ENCODE measurements around the gene ITPA. TPM values are rescaled to one million over a fixed set of nuclear protein-coding genes. Genes with fewer than 3 reads are reported as not detected.

Gene ITPA
- total and polyA plus RNA-seq, 2 donors = 17.0 to 40.8 TPM

Other genes with a start within 250 kb of the ITPA start
- gene GNRH2, start 165.9 kb upstream of the ITPA start, total RNA-seq = not detected
- not detected for gene GNRH2, start 165.9 kb upstream of the ITPA start, polyA plus RNA-seq
- 18.3 TPM for gene MRPS26, start 163.4 kb upstream of the ITPA start, total RNA-seq
- 97.4 TPM for gene MRPS26, start 163.4 kb upstream of the ITPA start, polyA plus RNA-seq
- gene OXT, start 137.9 kb upstream of the ITPA start, total RNA-seq = not detected
- 0.48 TPM for gene OXT, start 137.9 kb upstream of the ITPA start, polyA plus RNA-seq
- not detected for gene AVP, start 124.8 kb upstream of the ITPA start, total RNA-seq
- gene AVP, start 124.8 kb upstream of the ITPA start, polyA plus RNA-seq = not detected
- 12.4 TPM for gene FASTKD5, start 49.6 kb upstream of the ITPA start, total RNA-seq
- 11.5 TPM for gene FASTKD5, start 49.6 kb upstream of the ITPA start, polyA plus RNA-seq
- 3.2 TPM for gene UBOX5, start 49.6 kb upstream of the ITPA start, total RNA-seq
- 7.5 TPM for gene UBOX5, start 49.6 kb upstream of the ITPA start, polyA plus RNA-seq
- gene LZTS3, start 35.9 kb upstream of the ITPA start, total RNA-seq = 3.1 TPM
- gene LZTS3, start 35.9 kb upstream of the ITPA start, polyA plus RNA-seq = 10.4 TPM
- 14.8 TPM for gene DDRGK1, start 4.8 kb upstream of the ITPA start, total RNA-seq
- gene DDRGK1, start 4.8 kb upstream of the ITPA start, polyA plus RNA-seq = 76.3 TPM
- gene SLC4A11, start 29.7 kb downstream of the ITPA start, total RNA-seq = 0.37 TPM
- gene SLC4A11, start 29.7 kb downstream of the ITPA start, polyA plus RNA-seq = 1.8 TPM
- 28.1 TPM for gene DNAAF9, start 198.2 kb downstream of the ITPA start, total RNA-seq
- 18.5 TPM for gene DNAAF9, start 198.2 kb downstream of the ITPA start, polyA plus RNA-seq

All from urinary bladder (tissue), 2 donors.